ENCODE measurements around the gene PDIA4.

The PDIA4 gene

GRCh38 chr7:149050941-149051340 is 22.6 kb upstream of the PDIA4 start:
- TF ChIP-seq GATA3 (IDR thresholded peaks at IDR 0.05; ENCODE audit: low read depth, low read length) (no peak), GATA2 (IDR thresholded peaks at IDR 0.05; ENCODE audit: low read depth, low read length) (no peak)

DNA sequence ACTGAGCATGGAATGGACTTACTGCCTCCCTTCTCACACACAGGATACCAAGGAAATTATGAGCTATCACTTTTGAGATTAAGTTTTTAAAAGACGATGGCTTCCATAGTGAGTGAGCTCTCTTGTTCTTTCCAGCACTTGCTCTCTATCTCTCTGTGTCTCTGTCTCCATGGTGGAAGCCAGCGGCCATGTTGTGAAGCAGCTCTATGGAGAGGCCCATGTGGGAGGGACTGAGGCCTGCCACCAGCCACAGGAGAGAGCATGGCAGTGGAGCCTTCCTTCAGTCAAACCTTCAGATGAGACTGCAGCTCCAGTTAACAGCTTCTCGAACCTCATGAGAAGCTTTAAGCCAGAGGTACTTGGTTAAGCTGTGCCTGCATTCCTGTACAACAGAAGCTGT is 20.5 kb upstream of the PDIA4 start:
- TF ChIP-seq GATA2 (IDR thresholded peaks at IDR 0.05; ENCODE audit: low read depth, low read length): no peak
- TF ChIP-seq GATA3 (IDR thresholded peaks at IDR 0.05; ENCODE audit: low read depth, low read length): no peak

DNA sequence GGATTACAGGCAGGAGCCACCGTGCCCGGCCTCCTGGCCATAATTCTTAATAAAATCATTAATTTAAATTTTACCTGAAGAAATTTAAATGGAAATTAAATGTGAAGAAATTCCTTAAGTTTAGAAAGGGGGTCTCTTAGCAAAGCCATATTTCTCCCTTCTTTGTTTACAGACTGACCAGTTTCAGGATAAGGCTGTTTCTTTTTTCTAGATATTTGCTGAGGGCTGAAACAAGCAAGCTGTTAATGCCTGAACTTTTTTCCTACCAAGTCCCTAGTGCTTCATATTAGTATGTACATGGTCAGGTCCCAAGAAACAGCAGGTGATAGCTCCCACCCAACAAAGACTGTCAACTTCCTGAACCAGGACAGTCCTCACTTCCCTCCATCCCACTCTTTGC is 18.1 kb upstream of the PDIA4 start:
- TF ChIP-seq GATA2 (IDR thresholded peaks at IDR 0.05; ENCODE audit: low read depth, low read length) (no peak), GATA3 (IDR thresholded peaks at IDR 0.05; ENCODE audit: low read depth, low read length) (no peak)

DNA sequence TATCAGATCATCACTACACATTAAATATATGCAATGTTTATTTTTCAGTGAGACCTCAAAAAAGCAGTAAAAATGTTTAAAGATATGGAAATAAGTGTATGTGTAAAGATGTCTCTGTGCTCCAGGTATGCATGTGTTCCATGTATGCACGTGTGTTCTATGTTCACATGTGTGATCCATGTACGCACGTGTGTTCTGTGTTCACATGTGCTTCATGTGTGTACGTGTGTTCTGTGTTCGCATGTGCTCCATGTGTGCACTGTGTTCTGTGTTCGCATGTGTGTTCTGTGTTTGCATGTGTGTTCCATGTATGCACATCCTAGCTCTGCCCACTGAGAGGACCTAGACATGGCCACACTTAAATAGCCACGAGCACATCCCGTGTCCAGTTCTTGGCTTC is 15.6 kb upstream of the PDIA4 start:
- no peak for TF ChIP-seq GATA3 (IDR thresholded peaks at IDR 0.05; ENCODE audit: low read depth, low read length)
- no peak for TF ChIP-seq GATA2 (IDR thresholded peaks at IDR 0.05; ENCODE audit: low read depth, low read length)

- TF ChIP-seq GATA3 (IDR thresholded peaks at IDR 0.05; ENCODE audit: low read depth, low read length) (no peak), GATA2 (IDR thresholded peaks at IDR 0.05; ENCODE audit: low read depth, low read length) (no peak)
These were observed 13.0 kb upstream of the PDIA4 start for GRCh38 chr7:149041350-149041749.

DNA sequence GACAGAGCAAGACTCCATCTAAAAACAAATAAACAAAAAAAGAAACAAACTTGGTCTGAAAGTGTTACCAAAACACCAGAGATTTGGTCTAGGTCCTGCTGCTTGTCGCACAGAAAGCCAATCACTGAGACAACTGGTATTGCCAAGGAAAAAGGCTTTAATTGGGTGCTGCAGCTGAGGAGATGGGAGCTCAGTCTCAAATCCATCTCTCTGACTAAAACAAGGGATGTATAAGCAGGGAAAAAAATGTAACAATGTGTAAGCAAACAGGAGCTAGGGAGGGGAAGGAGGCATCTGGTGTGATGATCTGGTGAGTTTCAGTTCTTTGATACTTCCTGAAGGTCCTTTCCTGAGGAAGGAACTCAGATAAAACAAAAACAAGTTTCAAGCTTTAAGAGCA is 8.4 kb upstream of the PDIA4 start:
- no peak for TF ChIP-seq GATA2 (IDR thresholded peaks at IDR 0.05; ENCODE audit: low read depth, low read length)
- no peak for TF ChIP-seq GATA3 (IDR thresholded peaks at IDR 0.05; ENCODE audit: low read depth, low read length)

- no peak for TF ChIP-seq GATA2 (IDR thresholded peaks at IDR 0.05; ENCODE audit: low read depth, low read length)
- TF ChIP-seq GATA3 (IDR thresholded peaks at IDR 0.05; ENCODE audit: low read depth, low read length): no peak
These were observed 3.1 kb upstream of the PDIA4 start for GRCh38 chr7:149031353-149031910.

DNA sequence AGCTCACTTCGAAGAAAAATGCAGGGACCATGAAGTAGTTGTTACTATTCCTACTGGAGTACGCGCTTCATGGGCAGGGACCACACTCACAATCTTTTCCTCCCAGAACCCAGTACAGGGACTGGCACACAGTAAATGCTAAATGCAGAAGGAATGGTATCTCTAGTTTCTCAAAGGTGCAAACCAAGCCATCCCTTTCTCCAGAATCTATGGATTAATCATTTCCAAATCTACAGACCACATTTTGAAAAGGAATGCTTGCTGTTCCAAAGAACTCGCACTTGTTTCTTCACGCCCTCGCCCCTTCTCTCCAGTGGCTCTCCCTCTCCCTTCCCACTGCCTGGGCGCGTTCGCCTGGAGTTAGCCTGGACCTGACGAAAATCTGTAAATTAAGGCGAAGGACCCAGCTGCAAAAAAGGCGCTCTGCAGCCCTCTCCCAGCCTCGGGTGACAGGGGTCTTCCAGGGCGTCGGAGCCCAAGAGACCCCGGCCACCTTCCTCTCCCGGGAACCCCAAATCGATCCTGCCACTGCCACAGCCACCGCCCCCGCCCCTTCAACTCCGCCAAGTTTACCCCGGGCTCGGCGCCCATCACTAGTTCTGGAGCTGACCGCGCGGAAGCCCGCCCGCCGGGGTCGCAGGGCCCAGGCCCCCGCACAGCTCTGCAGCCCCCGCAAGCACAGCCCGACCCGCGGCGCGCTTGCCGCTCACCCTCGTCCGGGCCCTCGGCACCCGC is 527 bp downstream of the PDIA4 start:
- TF ChIP-seq GATA3 (IDR thresholded peaks at IDR 0.05; ENCODE audit: low read depth, low read length) (no peak), GATA2 (IDR thresholded peaks at IDR 0.05; ENCODE audit: low read depth, low read length) (no peak)

DNA sequence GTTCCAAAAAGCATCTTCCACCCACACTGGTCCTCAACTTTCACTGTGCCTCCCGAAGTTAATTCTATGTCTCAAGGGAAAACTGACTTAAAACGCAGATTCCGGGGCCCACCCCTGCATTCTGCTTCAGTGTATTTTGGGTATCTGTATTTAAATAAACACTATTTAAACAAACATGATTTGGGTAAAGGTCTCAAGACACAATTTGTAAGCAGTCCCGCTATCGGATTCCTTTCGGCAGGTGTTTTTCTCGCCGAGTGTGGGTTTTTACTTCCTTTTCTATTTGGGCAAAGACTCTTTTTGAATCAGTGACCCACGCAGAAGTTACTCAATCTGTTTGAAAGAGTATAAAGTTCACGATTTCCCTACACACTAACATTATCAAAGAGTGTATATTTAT is 1.2 kb downstream of the PDIA4 start:
- TF ChIP-seq GATA2 (IDR thresholded peaks at IDR 0.05; ENCODE audit: low read depth, low read length): no peak
- no peak for TF ChIP-seq GATA3 (IDR thresholded peaks at IDR 0.05; ENCODE audit: low read depth, low read length)

GRCh38 chr7:149023662-149024061 is 4.6 kb downstream of the PDIA4 start:
- TF ChIP-seq GATA3 (IDR thresholded peaks at IDR 0.05; ENCODE audit: low read depth, low read length) (no peak), GATA2 (IDR thresholded peaks at IDR 0.05; ENCODE audit: low read depth, low read length) (no peak)

DNA sequence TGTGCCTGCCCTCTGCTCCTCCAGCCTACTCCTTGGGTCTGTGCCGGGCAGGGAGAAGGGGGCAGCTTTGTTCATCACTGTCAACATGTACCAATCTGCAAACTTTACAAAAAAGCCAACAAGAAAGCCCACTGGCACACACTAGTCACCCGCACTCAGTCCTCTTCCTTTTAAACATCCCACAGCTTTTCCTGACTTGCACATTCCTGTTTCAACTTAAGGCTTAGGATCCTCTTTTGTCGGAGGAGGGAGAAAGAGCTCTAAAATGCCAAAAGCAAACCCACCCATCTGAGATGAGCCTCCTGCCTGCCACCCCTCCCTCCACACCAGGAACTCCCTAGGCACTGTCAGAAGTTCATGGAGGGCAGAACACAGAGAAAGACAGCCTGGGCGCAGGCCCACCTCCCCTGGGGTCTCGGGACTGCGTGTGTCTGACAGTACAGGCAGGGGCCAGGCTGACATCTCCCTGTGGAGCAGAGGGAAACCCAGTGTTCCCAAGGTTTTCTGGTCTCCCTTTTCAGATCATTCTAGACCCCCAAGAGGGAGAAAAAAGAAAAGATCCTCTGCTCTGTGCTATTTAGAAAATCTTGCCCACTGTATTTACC is 5.4 kb downstream of the PDIA4 start:
- TF ChIP-seq GATA3 (IDR thresholded peaks at IDR 0.05; ENCODE audit: low read depth, low read length) (no peak), GATA2 (IDR thresholded peaks at IDR 0.05; ENCODE audit: low read depth, low read length) (no peak)

DNA sequence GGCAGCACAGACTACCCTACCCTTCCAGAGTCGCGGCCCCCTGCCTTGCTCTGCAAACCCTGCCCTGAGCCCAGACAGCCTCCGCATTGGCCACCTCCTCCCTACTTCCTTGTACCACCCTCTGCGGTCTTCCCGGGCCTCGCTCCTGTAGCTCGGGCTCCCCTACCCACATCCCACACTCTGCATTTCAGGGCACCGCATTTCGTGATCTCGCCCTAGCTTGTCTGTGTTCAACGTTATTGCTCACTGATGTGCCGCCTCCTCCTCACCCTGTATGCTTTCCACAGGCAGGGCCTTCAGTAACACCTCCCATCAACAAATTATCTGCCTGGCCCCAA is 6.6 kb downstream of the PDIA4 start:
- no peak for TF ChIP-seq GATA3 (IDR thresholded peaks at IDR 0.05; ENCODE audit: low read depth, low read length)
- no peak for TF ChIP-seq GATA2 (IDR thresholded peaks at IDR 0.05; ENCODE audit: low read depth, low read length)

DNA sequence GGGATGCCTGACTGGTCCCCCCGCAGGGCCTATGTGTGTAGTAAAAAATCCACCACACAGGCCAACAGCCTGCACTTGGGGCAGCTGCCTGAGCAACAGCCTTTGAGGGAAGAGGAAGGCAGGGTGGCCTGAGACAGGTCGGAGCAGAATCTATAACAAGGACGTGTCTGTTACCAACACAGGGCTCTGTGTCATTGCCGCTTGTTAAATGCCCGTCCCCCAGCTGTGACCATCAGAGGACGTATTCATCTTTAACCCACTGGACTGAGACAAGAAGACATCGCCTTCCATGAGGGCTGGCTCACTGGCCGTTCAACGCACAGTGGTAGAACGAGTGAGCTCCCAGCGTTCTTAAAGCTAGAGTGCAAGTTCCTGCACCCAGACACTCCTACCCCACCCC is 7.8 kb downstream of the PDIA4 start:
- no peak for TF ChIP-seq GATA3 (IDR thresholded peaks at IDR 0.05; ENCODE audit: low read depth, low read length)
- no peak for TF ChIP-seq GATA2 (IDR thresholded peaks at IDR 0.05; ENCODE audit: low read depth, low read length)

GRCh38 chr7:149016876-149017275 is 11.4 kb downstream of the PDIA4 start:
- TF ChIP-seq GATA3 (IDR thresholded peaks at IDR 0.05; ENCODE audit: low read depth, low read length): no peak
- TF ChIP-seq GATA2 (IDR thresholded peaks at IDR 0.05; ENCODE audit: low read depth, low read length): no peak

DNA sequence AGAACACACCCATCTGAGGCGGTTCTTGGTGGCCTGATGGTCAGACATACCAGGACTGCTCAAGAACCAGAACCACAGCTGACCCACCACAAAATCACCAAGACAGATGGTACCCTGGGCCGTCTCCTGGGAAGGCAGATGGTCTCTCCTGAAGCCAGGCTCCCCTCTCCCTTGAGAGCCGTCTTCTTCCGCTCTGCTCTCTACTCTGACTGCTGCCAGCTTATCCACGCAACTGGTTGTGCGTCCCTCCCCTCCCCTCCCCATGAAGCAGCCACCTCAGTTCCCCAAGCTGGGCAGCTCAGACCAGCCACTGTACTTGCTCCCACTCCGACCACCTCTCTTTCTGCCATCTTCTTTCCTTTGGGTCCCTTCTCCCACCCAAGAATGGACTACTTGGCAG is 14.0 kb downstream of the PDIA4 start:
- TF ChIP-seq GATA3 (IDR thresholded peaks at IDR 0.05; ENCODE audit: low read depth, low read length) (no peak), GATA2 (IDR thresholded peaks at IDR 0.05; ENCODE audit: low read depth, low read length) (no peak)

Data from SH-SY5Y (cell line).